Jurkat, Clone E6-1 (cell line): Measurements from ENCODE around the gene NLRP6.

ENCODE experiments used
- DNase-seq: peaks from one replicate; pipeline ENCODE4 v3.0.0-alpha.2; 2011; ENCODE audit warnings: low read depth, low spot score
- H3K4me3 ChIP-seq: 2 replicates; pipeline ENCODE4 v1.5.1; 2011; ENCODE audit warnings: mild to moderate bottlenecking, low read length, control low read depth, moderate library complexity

Gene NLRP6

DNA sequence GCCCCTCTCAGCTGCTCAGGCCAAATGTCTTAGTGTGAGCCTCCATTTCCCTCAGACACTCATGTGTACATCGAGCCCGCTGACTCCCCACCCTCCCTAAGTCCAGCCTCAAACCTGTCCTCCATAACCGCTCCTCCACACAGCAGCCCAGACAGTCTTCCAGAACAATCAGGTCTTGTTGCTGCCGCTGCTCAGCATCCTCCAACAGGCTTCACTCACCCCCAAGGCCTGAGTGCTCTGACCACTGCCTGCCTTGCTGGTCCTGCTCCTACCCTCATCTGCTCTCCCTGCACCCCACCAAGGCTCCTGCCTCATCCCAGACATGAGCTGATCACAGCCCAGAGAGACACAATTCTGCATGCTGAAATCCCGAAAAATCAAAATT is 24.3 kb upstream of the NLRP6 start:
- H3K4me3 ChIP-seq, result no peak overlapping the region
- DNase-seq, result no peak

DNA sequence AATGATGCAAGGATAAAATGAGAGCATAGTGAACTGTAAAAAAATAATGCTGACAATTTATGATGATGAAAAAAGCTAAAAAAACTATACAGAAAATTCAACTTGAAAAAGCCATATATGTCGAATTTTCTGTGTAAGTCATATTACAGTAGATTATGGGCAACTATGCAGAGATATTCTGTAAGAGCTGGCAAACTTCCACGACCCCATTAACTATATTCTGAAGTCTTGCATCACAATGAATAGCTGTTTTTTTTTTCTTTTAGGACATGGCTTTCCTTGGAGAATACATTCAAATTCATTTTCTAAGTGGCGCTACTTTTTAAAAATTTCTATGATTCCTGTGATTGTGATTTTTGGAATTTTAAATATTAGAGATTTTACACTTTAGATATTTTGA is 23.0 kb upstream of the NLRP6 start:
- H3K4me3 ChIP-seq, result no peak overlapping the region
- no peak for DNase-seq

GRCh38 chr11:255816-256215 is 22.4 kb upstream of the NLRP6 start:
- DNase-seq, result no peak
- H3K4me3 ChIP-seq, result no peak overlapping the region

- no peak overlapping the region for H3K4me3 ChIP-seq
- DNase-seq, result no peak
Measured at GRCh38 chr11:256952-257737, 21.1 kb upstream of the NLRP6 start.

DNA sequence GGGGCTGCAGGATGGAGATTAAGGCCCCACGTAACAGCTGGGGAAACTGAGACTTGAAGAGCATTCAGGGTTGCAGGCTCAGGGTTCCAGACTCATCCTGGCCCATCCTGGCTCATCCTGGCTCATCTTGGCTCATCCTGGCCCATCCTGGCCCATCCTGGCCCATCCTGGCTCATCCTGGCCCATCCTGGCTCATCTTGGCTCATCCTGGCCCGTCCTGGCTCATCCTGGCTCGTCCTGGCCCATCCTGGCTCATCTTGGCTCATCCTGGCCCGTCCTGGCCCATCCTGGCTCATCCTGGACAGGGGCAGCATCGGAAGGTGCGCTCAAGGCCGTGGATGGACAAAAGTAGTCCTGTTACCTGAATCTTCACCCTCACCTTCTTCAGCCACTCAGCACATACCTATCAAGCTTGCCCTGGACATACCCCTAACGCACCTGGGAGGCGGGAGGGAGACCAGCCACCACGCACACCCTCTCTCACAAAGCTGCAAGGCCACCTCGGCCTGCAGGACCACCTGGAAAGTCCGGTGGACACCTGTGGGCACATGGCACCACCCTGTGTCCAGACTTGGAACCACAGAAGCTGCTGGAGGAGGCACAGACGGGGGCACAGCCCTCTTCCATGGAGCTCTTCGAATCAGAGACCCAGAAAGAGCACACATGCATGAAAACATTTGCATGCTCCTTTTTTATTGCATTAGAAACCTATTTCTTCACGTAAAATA is 20.3 kb upstream of the NLRP6 start:
- DNase-seq, result no peak
- no peak overlapping the region for H3K4me3 ChIP-seq

- no peak for DNase-seq
- H3K4me3 ChIP-seq, result no peak overlapping the region
Measured at GRCh38 chr11:259413-259812, 18.8 kb upstream of the NLRP6 start.

DNA sequence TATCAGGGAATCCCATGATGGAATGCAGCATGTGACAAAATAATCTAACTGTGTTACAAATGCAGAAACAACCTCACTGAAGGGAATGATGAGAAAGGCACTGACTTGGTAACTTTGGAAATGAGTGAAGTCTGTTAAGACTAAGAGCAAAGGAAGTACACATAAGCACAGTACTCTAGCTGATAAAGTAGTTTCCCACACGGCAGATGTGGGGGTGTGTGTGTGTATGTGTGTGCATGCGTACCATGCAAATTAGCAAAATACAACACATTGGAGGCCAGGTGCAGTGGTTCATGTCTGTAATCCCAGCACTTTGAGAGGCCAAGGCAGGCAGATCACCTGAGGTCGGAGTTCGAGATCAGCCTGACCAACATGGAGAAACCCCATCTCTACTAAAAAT is 16.6 kb upstream of the NLRP6 start:
- H3K4me3 ChIP-seq, result no peak overlapping the region
- DNase-seq, result no peak

- no peak for DNase-seq
- H3K4me3 ChIP-seq, result no peak overlapping the region
Measured at GRCh38 chr11:266676-267439, 11.3 kb upstream of the NLRP6 start.

GRCh38 chr11:267491-267994 is 10.7 kb upstream of the NLRP6 start:
- no peak overlapping the region for H3K4me3 ChIP-seq
- no peak for DNase-seq

- H3K4me3 ChIP-seq, result peak overlapping the region; percentile 56
- peak; percentile 27 for DNase-seq
Measured at GRCh38 chr11:268716-269145, 9.5 kb upstream of the NLRP6 start.

GRCh38 chr11:269146-269890 is 8.9 kb upstream of the NLRP6 start:
- peak; percentile 63 for DNase-seq
- H3K4me3 ChIP-seq, result peak overlapping the region; percentile 56

DNA sequence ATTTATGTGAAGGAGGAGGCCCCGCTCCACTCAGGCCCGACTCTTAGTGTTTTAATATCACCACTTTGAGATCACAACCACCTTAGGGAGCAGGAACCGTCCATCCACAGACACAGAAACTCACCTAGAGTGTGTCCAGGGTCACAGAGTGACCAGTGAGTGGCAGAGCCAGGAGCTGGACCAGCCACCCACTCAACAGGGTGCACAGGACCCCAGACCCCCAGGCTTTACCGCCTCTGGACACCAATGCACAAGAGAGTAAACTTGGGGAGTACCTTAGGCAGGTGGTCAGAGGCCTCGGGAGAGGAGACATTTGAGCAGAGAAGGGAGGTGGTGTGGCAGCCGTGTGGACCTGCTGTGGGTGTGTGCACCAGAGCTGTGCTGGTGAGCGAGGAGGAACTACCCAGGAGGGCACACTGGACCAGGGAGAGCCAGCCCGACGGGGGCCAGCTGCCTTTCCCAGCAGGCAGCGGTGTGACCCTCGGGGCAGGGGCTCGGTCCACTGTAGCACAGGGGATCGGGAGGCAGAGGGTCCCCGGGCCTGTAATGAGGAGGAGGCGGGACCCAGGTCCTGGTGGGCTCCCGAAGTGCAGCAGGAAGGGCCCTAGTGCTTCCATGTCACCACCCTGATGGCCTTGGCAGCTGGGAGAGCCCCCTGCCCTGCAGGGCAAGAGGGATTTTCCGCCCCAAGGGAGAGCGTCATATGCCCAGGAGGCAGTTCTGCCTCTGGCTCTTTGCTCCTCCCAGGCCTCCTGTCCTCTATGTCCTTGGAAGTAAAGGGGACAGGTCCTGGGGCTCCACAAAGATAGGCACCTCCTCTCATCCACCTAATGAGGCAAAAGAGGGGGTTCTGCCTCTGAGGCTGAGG is 7.5 kb upstream of the NLRP6 start:
- no peak for DNase-seq
- H3K4me3 ChIP-seq, result no peak overlapping the region

DNA sequence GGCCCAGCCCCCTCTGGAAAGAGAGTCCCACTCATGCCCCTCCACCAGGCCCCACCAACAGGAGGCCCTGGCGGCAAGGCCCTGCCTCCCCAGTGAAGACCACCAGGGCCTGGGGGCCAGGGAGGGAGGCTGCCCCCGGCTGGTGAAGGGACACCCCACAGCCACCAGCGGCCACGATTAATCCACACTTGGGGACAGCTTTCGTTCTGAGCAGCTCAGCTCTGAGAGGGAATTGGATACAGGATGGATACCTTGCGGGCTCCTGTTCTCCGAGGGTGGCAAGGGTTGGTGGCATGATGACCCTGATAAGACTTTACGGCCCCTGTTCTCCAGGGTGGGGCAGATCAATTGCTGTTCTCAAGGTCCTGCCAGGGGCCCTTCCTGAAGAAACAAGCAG is 6.9 kb upstream of the NLRP6 start:
- H3K4me3 ChIP-seq, result no peak overlapping the region
- DNase-seq, result no peak

GRCh38 chr11:272195-272930 is 5.8 kb upstream of the NLRP6 start:
- no peak overlapping the region for H3K4me3 ChIP-seq
- DNase-seq, result no peak

DNA sequence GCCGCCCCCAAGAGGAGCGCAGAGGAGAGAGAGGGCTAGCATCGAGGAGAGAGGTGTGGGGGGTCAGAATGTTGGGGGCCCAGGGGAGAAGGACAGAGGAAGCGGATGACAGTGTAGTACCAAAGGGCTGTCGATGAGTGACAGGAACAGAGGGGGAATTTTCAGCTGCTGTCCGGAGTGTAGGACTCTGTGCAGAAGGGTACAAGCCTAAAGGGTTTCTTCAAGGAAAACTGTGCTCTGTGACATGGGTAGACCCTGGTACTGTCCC is 5.3 kb upstream of the NLRP6 start:
- H3K4me3 ChIP-seq, result no peak overlapping the region

DNA sequence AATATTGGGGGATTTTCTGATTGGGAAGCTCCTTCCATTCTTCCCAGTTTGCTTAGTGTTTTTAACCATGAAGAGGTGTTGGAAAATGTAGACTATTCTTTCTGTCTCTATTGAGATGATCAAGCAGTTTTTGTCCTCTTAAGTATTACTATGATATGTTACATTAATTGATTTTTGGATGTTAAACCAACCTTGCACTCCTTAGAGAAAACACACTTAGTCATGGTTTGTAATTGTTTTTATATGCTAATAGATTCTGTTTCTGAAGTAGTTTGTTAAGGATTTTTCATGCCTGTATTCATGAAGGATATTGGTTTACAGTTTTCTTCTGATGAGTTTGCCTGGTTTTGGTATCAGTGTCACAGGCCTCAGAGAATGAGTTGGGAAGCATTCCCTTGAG is 2.0 kb upstream of the NLRP6 start:
- no peak for DNase-seq
- no peak overlapping the region for H3K4me3 ChIP-seq

More for the DNA sequence above, 5.3 kb upstream of the NLRP6 start:
- no peak for DNase-seq

DNA sequence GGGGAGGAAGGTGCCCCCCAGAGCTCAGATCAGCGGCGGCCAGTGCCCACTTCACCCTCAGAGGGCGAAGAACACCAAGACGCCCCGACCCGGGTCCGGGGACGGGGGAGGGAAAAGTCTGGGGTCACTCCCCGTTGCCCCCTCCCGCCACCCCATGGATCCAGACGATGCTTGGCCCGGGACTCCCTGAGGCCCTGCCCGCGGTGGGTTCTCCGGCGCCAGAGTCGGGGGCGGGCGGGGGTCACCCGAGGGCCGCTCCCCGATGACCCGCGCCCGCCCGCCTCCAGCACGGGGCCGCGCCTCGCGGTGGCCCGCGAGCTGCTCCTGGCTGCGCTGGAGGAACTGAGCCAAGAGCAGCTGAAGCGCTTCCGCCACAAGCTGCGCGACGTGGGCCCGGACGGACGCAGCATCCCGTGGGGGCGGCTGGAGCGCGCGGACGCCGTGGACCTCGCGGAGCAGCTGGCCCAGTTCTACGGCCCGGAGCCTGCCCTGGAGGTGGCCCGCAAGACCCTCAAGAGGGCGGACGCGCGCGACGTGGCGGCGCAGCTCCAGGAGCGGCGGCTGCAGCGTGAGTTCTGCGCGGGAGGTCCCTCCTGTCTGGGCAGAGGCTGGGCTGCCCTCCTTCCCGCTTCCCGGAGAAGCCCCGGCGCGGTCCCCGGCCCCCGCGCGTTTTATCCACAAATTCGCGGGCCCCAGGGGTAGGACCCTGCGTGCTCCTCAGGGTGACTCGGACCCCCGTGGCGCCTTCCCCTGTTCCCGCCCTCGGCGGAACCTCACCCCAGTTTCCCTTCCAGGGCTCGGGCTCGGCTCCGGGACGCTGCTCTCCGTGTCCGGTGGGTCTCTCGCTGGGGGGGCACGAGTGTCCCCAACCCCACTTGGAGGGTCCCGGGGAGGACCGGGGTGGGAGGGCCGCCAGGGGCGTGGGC is 1.1 kb downstream of the NLRP6 start:
- no peak for DNase-seq
- no peak overlapping the region for H3K4me3 ChIP-seq
